B cell (primary cell): ENCODE results near the gene MOXD1. TPM values are rescaled to one million over a fixed set of nuclear protein-coding genes. Genes with fewer than 3 reads are reported as not detected.
A peak's percentile ranks its signal among the peaks of the same experiment; 100 is the strongest.

Source experiments
- ATAC-seq: fragments of 200-7000 bp; cut with Tn5 transposase; one replicate; pipeline ENCODE4 v1.10.0; 2021; ENCODE audit warnings: low read depth, mild to moderate bottlenecking, moderate number of reproducible peaks, moderate library complexity
- CTCF ChIA-PET: fragments of 350-600 bp; sonication (Branson Sonifier 250); formaldehyde crosslinking; loops from one replicate; lab custom pipeline; 2021; ENCODE audit warnings: antibody characterized with exemption, inconsistent platforms; lab: Charles Lee
- POLR2A ChIA-PET: fragments of 350-600 bp; sonication (Branson Sonifier 250); formaldehyde crosslinking; loops from one replicate; lab custom pipeline; 2021; ENCODE audit warnings: antibody characterized with exemption; lab: Charles Lee
- DNase-seq: peaks from one replicate; pipeline ENCODE4 v3.0.0; 2013
- H2AFZ ChIP-seq: 2 replicates; pipeline ENCODE4 v1.6.1; 2012; ENCODE audit warnings: mild to moderate bottlenecking, low read depth, low read length; ENCODE audit not compliant: insufficient read depth, poor library complexity, severe bottlenecking
- H3K27ac ChIP-seq, 2 donors: 1 replicate in 1 of 2; 2 replicates in 1 of 2; pipeline ENCODE4 v1.5.1; 2012 to 2013; ENCODE audit warnings: low read length in 2 of 2, mild to moderate bottlenecking in 2 of 2, moderate library complexity in 1 of 2
- H3K27me3 ChIP-seq, 4 experiments: fragments of 200-600 bp in 1 of 4; sonication (generic) in 1 of 4; replicated peaks in 1 of 4; 1 replicate in 2 of 4; 2 replicates in 2 of 4; pipeline versions ENCODE4 v1.6.1 to v1.7.0; 2013 to 2016; ENCODE audit warnings: low read length in 3 of 4, mild to moderate bottlenecking in 2 of 4, mixed read lengths in 1 of 4, moderate library complexity in 1 of 4; ENCODE audit not compliant: insufficient read depth in 4 of 4, control insufficient read depth in 3 of 4; ENCODE audit errors: control extremely low read depth in 1 of 4
- H3K36me3 ChIP-seq, 2 experiments: replicated peaks in 1 of 2; 1 replicate in 1 of 2; 2 replicates in 1 of 2; pipeline versions ENCODE4 v1.6.1 to v1.7.1; 2013; ENCODE audit warnings: low read length in 1 of 2; ENCODE audit not compliant: insufficient read depth in 2 of 2, control insufficient read depth in 1 of 2; ENCODE audit errors: control extremely low read depth in 1 of 2, extremely low read depth in 1 of 2
- H3K4me1 ChIP-seq, 2 donors: fragments of 200-600 bp in 1 of 2; sonication (generic) in 1 of 2; 1 replicate in 1 of 2; 2 replicates in 1 of 2; pipeline versions ENCODE4 v1.5.1 to v1.6.1; 2013 to 2017; ENCODE audit warnings: low read length in 2 of 2; ENCODE audit not compliant: control insufficient read depth in 2 of 2, insufficient read depth in 2 of 2
- H3K4me2 ChIP-seq: replicated peaks from 2 replicates; pipeline ENCODE3; 2012; ENCODE audit warnings: mild to moderate bottlenecking, low read depth, low read length; ENCODE audit not compliant: poor library complexity, severe bottlenecking
- H3K4me3 ChIP-seq, 5 experiments: fragments of 200-600 bp in 1 of 5; sonication (generic) in 1 of 5; 1 replicate in 3 of 5; 2 replicates in 2 of 5; pipeline versions ENCODE4 v1.5.1 to v1.7.0; 2011 to 2016; ENCODE audit warnings: low read length in 4 of 5, mild to moderate bottlenecking in 4 of 5, low read depth in 2 of 5, control low read depth in 1 of 5, moderate library complexity in 1 of 5; ENCODE audit not compliant: insufficient read depth in 1 of 5; ENCODE audit errors: control extremely low read depth in 1 of 5, extremely low read depth in 1 of 5
- H3K79me2 ChIP-seq: fragments of 200-600 bp; sonication (generic); one replicate; pipeline ENCODE4 v1.6.0; 2016; ENCODE audit warnings: low read length; ENCODE audit not compliant: control insufficient read depth, insufficient read depth
- H3K9ac ChIP-seq: fragments of 200-600 bp; sonication (generic); 2 replicates; pipeline ENCODE4 v1.6.1; 2017; ENCODE audit warnings: mild to moderate bottlenecking, low read length, moderate library complexity
- H3K9me3 ChIP-seq, 3 donors: one replicate each; pipeline versions ENCODE4 v1.6.1 to v1.7.1; 2013; ENCODE audit warnings: low read length in 2 of 3; ENCODE audit not compliant: control insufficient read depth in 2 of 3, insufficient read depth in 1 of 3; ENCODE audit errors: control extremely low read depth in 1 of 3
- H4K20me1 ChIP-seq: 2 replicates; pipeline ENCODE4 v1.6.0; 2012; ENCODE audit warnings: mild to moderate bottlenecking, low read length; ENCODE audit not compliant: insufficient read depth, control insufficient read depth, poor library complexity, severe bottlenecking
- H3K27ac Mint-ChIP-seq: one replicate; pipeline ENCODE4 v1.8.0; 2021; ENCODE audit warnings: mixed read lengths
- H3K27me3 Mint-ChIP-seq: one replicate; pipeline ENCODE4 v1.8.0; 2021; ENCODE audit warnings: mixed read lengths
- H3K4me1 Mint-ChIP-seq: one replicate; pipeline ENCODE4 v1.8.0; 2021; ENCODE audit warnings: mixed read lengths
- H3K4me3 Mint-ChIP-seq: one replicate; pipeline ENCODE4 v1.8.0; 2021; ENCODE audit warnings: mixed read lengths
- H3K9me3 Mint-ChIP-seq: one replicate; pipeline ENCODE4 v1.8.0; 2022; ENCODE audit warnings: mixed read lengths; ENCODE audit not compliant: insufficient read depth
- EZH2 ChIP-seq: IDR thresholded peaks from 2 replicates; pipeline ENCODE4 v1.6.1; 2012; ENCODE audit warnings: borderline replicate concordance, low read depth, mild to moderate bottlenecking, moderate library complexity, low read length; ENCODE audit not compliant: insufficient read depth, poor library complexity, severe bottlenecking
- WGBS: methylation state at CpG from one replicate; pipeline ENCODE4 v1.1.5; 2013; ENCODE audit warnings: missing lambda C conversion rate; ENCODE audit not compliant: insufficient coverage; 5-methylcytosine and 5-hydroxymethylcytosine counted together
- intact Hi-C: fragments of 100-400 bp; cut with micrococcal nuclease; formaldehyde crosslinking; loops from one replicate; pipeline ENCODE4 v1.10.0; 2022
- polyA plus RNA-seq: library from polyadenylated mRNA; depleted of rRNA; stranded (reverse); fragments of >200 nt; gene quantifications from 2 replicates; pipeline ENCODE4 v1.2.3, GENCODE V29; 2012
- total RNA-seq, 2 donors: library from RNA; stranded (reverse); fragments of 120-200 nt in 1 of 2; gene quantifications; 1 replicate in 1 of 2; 2 replicates in 1 of 2; pipeline versions ENCODE4 v1.2.3 to v1.2.4, GENCODE V29; 2013 to 2022
- TF ChIP-seq, protein P1 (sequence below): fragments of 200-600 bp; IDR thresholded peaks from one replicate; pipeline ENCODE4 v1.8.0; 2022; ENCODE audit warnings: antibody characterized with exemption, mild to moderate bottlenecking

MOXD1 gene
- total and polyA plus RNA-seq, 2 donors (not counting 1 experiment from before 2014, with no cell fraction given), result 1.5 to 7.0 TPM

DNA sequence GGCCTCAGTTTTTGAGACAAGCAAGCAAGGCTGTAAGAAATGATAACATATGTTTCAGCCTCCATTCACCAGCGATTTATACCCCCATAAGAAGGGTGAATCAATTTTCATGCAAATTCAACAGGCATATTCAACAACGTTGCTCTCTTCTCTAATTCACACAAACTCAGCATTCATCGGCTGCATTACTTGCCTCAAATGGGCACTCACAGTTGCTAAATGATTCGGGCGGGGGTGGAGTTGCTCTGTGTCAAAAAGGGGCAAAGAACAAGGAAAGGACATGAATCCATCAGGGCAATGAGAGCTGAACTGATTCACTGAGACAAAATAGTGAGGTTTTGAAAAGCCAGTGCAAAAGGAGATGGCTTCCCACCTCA is 9.0 kb downstream of the MOXD1 start:
- WGBS, result 83% methylated on average over 5 of the region's 5 CpGs
- Histone ChIP-seq H3K4me1 (peaks cover 5 to 27% of the 10 kb centered on the region in 2 donors), H2AFZ (peak overlapping the region; percentile 35), H4K20me1 (no peaks in the 10 kb centered on the region), H3K27me3 (no peaks in the 10 kb centered on the region), H3K4me3 (no peak overlapping the region), H3K4me2 (no peak overlapping the region), H3K79me2 (no peaks in the 10 kb centered on the region), H3K36me3 (no peaks in the 10 kb centered on the region), H3K9me3 (peaks cover 3 to 18% (median 10%) of the 10 kb centered on the region in 3 donors), H3K9ac (no peak overlapping the region), H3K27ac (no peak overlapping the region)
- H3K27me3 Mint-ChIP-seq, result no peaks in the 10 kb centered on the region
- H3K27ac Mint-ChIP-seq, result peak overlapping the region; percentile 1
- ChIA-PET CTCF (interaction anchor here (1.0 to 10.5 kb wide), 24 partner anchors 10 to 117 kb away, joined by 3 to 215 read pairs (median 7); no protein-coding TSS in a partner anchor), POLR2A (interaction anchor here (0.6 to 1.3 kb wide), 3 partner anchors 92 to 104 kb away, joined by 3 to 4 read pairs (median 3); no protein-coding TSS in a partner anchor)
- intact Hi-C loops, result loop anchor here (1.0 to 2.0 kb wide), 3 partner anchors 92 to 113 kb away; no protein-coding TSS in a partner anchor
- no peak for TF ChIP-seq EZH2
- TF ChIP-seq, protein P1, sequence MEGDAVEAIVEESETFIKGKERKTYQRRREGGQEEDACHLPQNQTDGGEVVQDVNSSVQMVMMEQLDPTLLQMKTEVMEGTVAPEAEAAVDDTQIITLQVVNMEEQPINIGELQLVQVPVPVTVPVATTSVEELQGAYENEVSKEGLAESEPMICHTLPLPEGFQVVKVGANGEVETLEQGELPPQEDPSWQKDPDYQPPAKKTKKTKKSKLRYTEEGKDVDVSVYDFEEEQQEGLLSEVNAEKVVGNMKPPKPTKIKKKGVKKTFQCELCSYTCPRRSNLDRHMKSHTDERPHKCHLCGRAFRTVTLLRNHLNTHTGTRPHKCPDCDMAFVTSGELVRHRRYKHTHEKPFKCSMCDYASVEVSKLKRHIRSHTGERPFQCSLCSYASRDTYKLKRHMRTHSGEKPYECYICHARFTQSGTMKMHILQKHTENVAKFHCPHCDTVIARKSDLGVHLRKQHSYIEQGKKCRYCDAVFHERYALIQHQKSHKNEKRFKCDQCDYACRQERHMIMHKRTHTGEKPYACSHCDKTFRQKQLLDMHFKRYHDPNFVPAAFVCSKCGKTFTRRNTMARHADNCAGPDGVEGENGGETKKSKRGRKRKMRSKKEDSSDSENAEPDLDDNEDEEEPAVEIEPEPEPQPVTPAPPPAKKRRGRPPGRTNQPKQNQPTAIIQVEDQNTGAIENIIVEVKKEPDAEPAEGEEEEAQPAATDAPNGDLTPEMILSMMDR, result no peak
- H3K4me1 Mint-ChIP-seq, result peaks cover 27% of the 10 kb centered on the region
- ATAC-seq (no peak), DNase-seq (no peak)
- H3K4me3 Mint-ChIP-seq, result no peak overlapping the region
- H3K9me3 Mint-ChIP-seq, result peaks cover 9% of the 10 kb centered on the region

DNA sequence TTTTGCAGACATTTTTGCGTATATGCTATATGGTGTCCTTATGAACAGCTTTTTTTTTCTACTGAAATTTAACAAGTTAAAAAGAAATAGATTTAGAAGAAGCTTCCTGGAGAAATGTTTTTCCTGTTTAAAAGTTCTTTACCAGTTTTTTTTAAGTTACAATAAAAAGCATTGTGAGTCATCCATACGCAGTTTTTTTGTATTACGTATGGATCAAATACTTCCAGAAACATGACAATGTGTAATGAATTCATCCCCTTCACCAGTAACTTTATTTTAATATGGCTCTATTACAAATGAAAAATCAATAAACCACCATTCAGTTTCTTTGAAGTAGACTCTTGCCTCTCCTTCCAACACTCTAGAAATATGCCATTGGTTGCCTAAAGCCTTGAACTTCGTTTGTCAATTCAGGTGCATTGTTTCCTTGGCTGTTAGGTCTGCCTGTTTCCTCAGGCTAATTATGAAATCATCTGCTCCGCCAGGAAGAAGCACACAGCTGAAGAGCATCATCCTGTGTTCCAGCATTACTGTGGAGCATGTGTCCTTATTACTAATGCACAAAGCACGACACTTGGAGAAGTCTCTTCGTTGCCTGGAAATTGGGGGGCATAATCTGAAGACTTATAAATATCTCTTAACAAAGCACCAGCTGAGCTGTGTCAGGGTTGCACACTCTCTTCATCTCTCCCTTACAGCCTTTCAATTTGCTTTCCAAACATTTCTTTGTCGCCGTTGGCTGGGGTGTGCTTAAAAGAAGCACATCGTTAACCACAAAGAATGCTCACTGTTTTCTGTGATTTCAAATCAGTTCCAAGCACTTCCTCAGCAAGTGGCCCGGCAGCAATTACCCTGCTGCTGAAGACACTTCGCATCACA is 9.6 kb downstream of the MOXD1 start:
- peaks cover 9% of the 10 kb centered on the region for H3K9me3 Mint-ChIP-seq
- POLR2A ChIA-PET, result interaction anchor here (0.9 to 1.3 kb wide), 4 partner anchors 30 to 93 kb away, joined by 3 to 4 read pairs (median 4); no protein-coding TSS in a partner anchor
- intact Hi-C loops, result loop anchor here (1.0 to 2.0 kb wide), 3 partner anchors 91 to 112 kb away; no protein-coding TSS in a partner anchor
- H3K27me3 ChIP-seq, result no peaks in the 10 kb centered on the region
- no peak for TF ChIP-seq EZH2
- H2AFZ ChIP-seq, result peak overlapping the region; percentile 35
- no peak overlapping the region for H3K27ac ChIP-seq
- no peak overlapping the region for H3K4me3 Mint-ChIP-seq
- no peak overlapping the region for H3K4me2 ChIP-seq
- H3K4me1 Mint-ChIP-seq, result peaks cover 27% of the 10 kb centered on the region
- CTCF ChIA-PET, result interaction anchor here (0.6 to 10.5 kb wide), 18 partner anchors 10 to 124 kb away, joined by 3 to 215 read pairs (median 7); no protein-coding TSS in a partner anchor
- H3K27me3 Mint-ChIP-seq, result no peaks in the 10 kb centered on the region
- H3K4me3 ChIP-seq, result no peak overlapping the region
- H3K4me1 ChIP-seq, result peaks cover 5 to 27% of the 10 kb centered on the region in 2 donors
- no peaks in the 10 kb centered on the region for H4K20me1 ChIP-seq
- 90% methylated on average over 7 of the region's 12 CpGs for WGBS
- H3K9ac ChIP-seq, result no peak overlapping the region
- H3K9me3 ChIP-seq, result peaks cover 3 to 18% (median 10%) of the 10 kb centered on the region in 3 donors
- no peaks in the 10 kb centered on the region for H3K36me3 ChIP-seq
- H3K27ac Mint-ChIP-seq, result no peak overlapping the region
- H3K79me2 ChIP-seq, result no peaks in the 10 kb centered on the region
- DNase-seq (no peak), ATAC-seq (no peak)
